Tibial artery (tissue), 4 donors: ENCODE results near the gene KLHL41.

Experiments used
- DNase-seq, 2 donors: peaks; one replicate each; pipeline ENCODE4 v3.0.0-alpha.2; 2019
- H3K27ac ChIP-seq, 2 donors: fragments of 200-600 bp; sonication (generic) in 1 of 2; 1 replicate in 1 of 2; 2 replicates in 1 of 2; pipeline ENCODE4 v1.5.1; 2018 to 2019; ENCODE audit warnings: mild to moderate bottlenecking in 1 of 2
- H3K27me3 ChIP-seq, 2 donors: fragments of 200-600 bp; sonication (generic) in 1 of 2; one replicate each; pipeline versions ENCODE4 v1.5.1 to v1.6.0; 2016 to 2019
- H3K36me3 ChIP-seq, 3 donors: fragments of 200-600 bp; sonication (generic) in 2 of 3; one replicate each; pipeline ENCODE4 v1.5.1; 2016 to 2019; ENCODE audit warnings: mild to moderate bottlenecking in 2 of 3
- H3K4me1 ChIP-seq, 4 donors: fragments of 200-600 bp; sonication (generic) in 2 of 4; 1 replicate in 3 of 4; 2 replicates in 1 of 4; pipeline ENCODE4 v1.5.1; 2016 to 2019
- H3K4me3 ChIP-seq, 2 donors: fragments of 200-600 bp; sonication (generic) in 1 of 2; 1 replicate in 1 of 2; 2 replicates in 1 of 2; pipeline ENCODE4 v1.5.1; 2018 to 2019; ENCODE audit warnings: mild to moderate bottlenecking in 2 of 2
- H3K9me3 ChIP-seq, 3 donors: fragments of 200-600 bp; sonication (generic) in 1 of 3; one replicate each; pipeline ENCODE4 v1.5.1; 2016 to 2019
- intact Hi-C: fragments of 100-400 bp; cut with DNase I; formaldehyde crosslinking; loops from one replicate; pipeline ENCODE4 v1.15.0; 2023; ENCODE audit warnings: low total_unique reads
- TF ChIP-seq, protein P1 (sequence below), 2 experiments: fragments of 200-600 bp in 1 of 2; fragments of 450-650 bp in 1 of 2; IDR thresholded peaks; one replicate each; pipeline ENCODE4 v1.5.1; 2017 to 2019; ENCODE audit warnings: antibody characterized with exemption in 2 of 2, mild to moderate bottlenecking in 1 of 2, moderate library complexity in 1 of 2

Gene KLHL41

DNA sequence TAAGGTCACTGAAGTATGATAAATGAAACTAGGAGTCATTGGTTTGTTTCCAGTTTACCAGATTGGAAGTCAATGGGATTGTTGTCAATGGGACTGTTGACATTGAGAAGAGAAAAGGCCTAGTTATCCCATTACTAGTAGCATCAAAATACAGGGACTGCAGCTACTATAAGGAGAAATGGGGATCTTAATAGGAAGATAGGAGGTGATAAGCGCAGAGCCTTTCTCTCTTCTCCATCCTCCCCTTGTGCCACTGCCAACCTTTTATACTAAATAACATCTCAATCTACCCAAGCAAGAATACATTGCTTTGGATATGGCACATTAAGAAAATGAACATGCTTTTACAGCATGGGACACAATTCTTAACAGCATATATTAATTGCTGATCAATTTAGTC is 40.7 kb upstream of the KLHL41 start:
- intact Hi-C loops: no loop called here
- no peaks in the 10 kb centered on the region for H3K4me1 ChIP-seq

DNA sequence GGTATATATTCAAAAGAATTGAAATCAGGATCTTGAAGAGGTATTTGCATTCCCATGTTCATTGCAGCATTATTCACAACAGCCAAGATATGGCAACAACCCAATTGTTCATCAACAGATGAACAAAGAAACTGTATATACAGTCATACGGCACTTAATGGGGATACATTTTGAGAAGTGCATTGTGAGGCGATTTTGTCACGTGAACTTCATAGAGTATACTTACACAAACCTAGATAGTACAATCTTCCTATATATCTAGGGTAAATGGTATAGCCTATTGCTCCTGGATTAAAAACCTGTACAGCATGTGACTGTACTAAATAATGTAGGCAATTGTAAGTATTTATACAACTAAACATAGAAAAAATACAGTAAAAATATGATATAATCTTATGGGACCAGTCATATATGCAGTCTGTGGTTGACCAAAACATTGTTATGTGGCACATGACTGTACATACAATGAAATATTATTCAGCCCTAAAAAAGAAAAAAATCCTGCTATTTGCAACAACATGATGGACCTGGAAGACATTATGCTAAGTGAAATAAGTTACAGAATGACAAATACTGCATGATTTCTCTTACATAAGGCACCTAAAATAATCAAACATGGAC is 39.4 kb upstream of the KLHL41 start:
- H3K9me3 ChIP-seq: no peaks in the 10 kb centered on the region
- no peaks in the 10 kb centered on the region for H3K36me3 ChIP-seq
- H3K27me3 ChIP-seq: no peaks in the 10 kb centered on the region
- no peaks in the 10 kb centered on the region for H3K4me1 ChIP-seq
- no peak for DNase-seq
- intact Hi-C loops: no loop called here
- H3K4me3 ChIP-seq: no peak overlapping the region
- TF ChIP-seq, protein P1, sequence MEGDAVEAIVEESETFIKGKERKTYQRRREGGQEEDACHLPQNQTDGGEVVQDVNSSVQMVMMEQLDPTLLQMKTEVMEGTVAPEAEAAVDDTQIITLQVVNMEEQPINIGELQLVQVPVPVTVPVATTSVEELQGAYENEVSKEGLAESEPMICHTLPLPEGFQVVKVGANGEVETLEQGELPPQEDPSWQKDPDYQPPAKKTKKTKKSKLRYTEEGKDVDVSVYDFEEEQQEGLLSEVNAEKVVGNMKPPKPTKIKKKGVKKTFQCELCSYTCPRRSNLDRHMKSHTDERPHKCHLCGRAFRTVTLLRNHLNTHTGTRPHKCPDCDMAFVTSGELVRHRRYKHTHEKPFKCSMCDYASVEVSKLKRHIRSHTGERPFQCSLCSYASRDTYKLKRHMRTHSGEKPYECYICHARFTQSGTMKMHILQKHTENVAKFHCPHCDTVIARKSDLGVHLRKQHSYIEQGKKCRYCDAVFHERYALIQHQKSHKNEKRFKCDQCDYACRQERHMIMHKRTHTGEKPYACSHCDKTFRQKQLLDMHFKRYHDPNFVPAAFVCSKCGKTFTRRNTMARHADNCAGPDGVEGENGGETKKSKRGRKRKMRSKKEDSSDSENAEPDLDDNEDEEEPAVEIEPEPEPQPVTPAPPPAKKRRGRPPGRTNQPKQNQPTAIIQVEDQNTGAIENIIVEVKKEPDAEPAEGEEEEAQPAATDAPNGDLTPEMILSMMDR (IDR thresholded peaks at IDR 0.05): no peak
- no peak overlapping the region for H3K27ac ChIP-seq

More for the DNA sequence above, 40.7 kb upstream of the KLHL41 start:
- H3K36me3 ChIP-seq: no peaks in the 10 kb centered on the region
- no peaks in the 10 kb centered on the region for H3K9me3 ChIP-seq
- no peak for DNase-seq
- no peak overlapping the region for H3K4me3 ChIP-seq
- H3K27ac ChIP-seq: no peak overlapping the region
- H3K27me3 ChIP-seq: no peaks in the 10 kb centered on the region
- TF ChIP-seq, protein P1 (IDR thresholded peaks at IDR 0.05): no peak

DNA sequence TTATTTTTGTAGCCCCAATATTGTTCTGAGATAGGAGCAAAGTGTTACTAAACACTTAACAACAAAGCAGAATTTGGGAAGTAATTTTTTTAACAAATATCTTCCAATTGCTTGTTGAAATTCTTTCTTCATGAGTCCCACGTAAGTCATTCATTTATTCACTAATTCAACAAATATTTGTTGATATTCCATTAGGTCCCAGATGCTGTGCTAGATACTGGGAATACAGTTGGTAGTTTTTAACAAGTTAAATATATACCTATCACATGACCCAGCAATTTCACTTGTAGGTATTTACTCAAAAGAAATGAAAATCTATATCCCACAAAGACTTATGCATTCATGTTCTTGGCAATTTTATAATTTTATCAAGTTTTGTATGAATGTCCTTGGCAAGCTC is 37.3 kb upstream of the KLHL41 start:
- Histone ChIP-seq H3K4me3 (no peak overlapping the region), H3K9me3 (no peaks in the 10 kb centered on the region), H3K4me1 (no peaks in the 10 kb centered on the region), H3K36me3 (no peaks in the 10 kb centered on the region), H3K27ac (no peak overlapping the region), H3K27me3 (no peaks in the 10 kb centered on the region)
- intact Hi-C loops: no loop called here
- DNase-seq: no peak
- TF ChIP-seq, protein P1 (IDR thresholded peaks at IDR 0.05): no peak

DNA sequence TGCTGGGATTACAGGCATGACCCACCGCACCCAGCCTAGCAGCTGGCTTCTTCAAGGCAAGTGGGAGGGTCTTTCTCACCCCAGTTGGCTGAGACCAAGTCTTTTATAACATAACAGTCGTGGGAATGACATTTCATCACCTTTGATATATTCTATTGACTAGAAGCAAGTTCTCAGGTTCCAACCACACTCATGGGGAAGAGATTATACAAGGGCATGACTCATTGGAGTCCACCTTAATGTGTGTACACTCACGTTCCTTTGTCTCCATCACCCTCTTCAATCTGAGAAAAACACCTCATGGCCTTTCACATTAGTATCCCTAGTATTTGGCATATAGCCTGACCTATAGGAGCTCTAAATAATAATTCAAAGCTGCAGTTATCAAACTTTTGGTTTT is 33.0 kb upstream of the KLHL41 start:
- intact Hi-C loops: no loop called here
- Histone ChIP-seq H3K27ac (no peak overlapping the region), H3K27me3 (no peaks in the 10 kb centered on the region), H3K36me3 (no peaks in the 10 kb centered on the region), H3K4me3 (no peak overlapping the region), H3K9me3 (no peaks in the 10 kb centered on the region), H3K4me1 (peaks cover 0 to 15% (median 4%) of the 10 kb centered on the region in 4 donors)
- TF ChIP-seq, protein P1 (IDR thresholded peaks at IDR 0.05): no peak
- no peak for DNase-seq

DNA sequence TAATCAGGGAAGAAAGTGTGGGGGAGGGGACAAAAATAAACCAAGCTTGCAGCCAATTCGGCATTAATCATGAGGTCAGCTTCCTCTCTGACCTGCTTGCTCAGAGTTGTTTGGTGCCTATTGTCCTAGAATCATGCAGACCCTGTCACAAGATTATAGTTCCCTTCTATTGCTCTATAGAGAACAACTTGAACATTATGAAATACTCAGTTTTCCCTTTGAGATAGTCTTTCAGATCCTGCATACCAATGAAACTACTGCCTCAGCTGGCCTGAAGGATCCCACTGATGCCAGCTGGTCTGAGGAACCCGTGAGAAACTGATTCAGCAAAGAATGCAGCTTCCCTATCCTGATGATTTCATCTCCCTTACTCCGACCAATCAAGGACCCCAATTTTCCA is 31.2 kb upstream of the KLHL41 start:
- Histone ChIP-seq H3K27ac (no peak overlapping the region), H3K36me3 (peaks cover 0 to 12% (median 0%) of the 10 kb centered on the region in 3 donors), H3K4me3 (no peak overlapping the region), H3K4me1 (peaks cover 0 to 15% (median 4%) of the 10 kb centered on the region in 4 donors), H3K9me3 (no peaks in the 10 kb centered on the region), H3K27me3 (no peaks in the 10 kb centered on the region)
- TF ChIP-seq, protein P1 (IDR thresholded peaks at IDR 0.05): no peak
- DNase-seq: no peak
- intact Hi-C loops: no loop called here
